ENCODE data around the gene NSUN7. TPM values are rescaled to one million over a fixed set of nuclear protein-coding genes. Genes with fewer than 3 reads are reported as not detected.

Gene NSUN7
- total RNA-seq, 1 donor, result under 0.01 TPM

DNA sequence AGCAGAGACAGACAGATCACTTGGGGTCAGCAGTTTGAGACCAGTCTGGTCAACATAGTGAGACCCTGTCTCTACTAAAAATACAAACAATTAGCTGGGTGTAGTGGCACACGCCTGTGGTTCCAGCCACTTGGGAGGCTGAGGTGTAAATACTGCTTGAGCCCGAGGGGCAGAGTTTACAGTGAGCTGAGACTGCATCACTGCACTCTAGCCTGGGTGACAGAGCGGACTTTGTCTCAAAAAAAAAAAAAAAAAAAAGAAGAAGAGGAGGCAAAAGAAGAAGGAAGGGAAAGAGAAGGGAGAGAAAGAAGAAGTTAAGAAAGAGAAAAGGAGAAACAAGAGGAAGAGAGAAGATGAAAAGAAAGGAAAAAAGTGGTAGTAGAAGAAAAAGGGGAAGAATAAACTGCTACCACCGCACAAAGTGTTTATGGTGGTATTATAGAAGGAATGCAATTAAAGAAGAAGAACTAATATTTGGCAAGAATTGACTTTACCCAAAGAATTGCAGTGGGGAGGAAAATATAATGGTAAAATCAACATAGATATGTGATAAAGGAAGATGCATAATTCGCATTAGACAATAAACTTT is 19.6 kb upstream of the NSUN7 start:
- Histone ChIP-seq H3K27ac (ENCODE audit: low read depth, low read length) (no peak overlapping the region), H4K20me1 (ENCODE audit: insufficient read depth, low read length) (no peaks in the 10 kb centered on the region), H3K36me3 (ENCODE audit: insufficient read depth, low read length) (no peaks in the 10 kb centered on the region), H3K79me2 (ENCODE audit: insufficient read depth, low read length) (no peaks in the 10 kb centered on the region), H3K27me3 (ENCODE audit: insufficient read depth, low read length) (peaks cover 6% of the 10 kb centered on the region), H3K4me2 (ENCODE audit: insufficient read depth, low read length) (no peak overlapping the region), H3K9me3 (ENCODE audit: low read depth, low read length) (no peaks in the 10 kb centered on the region), H3K4me1 (ENCODE audit: insufficient read depth, low read length) (no peaks in the 10 kb centered on the region), H2AFZ (ENCODE audit: low read length) (no peak overlapping the region), H3K4me3 (ENCODE audit: insufficient read depth, low read length) (no peak overlapping the region)
- TF ChIP-seq, protein P1, sequence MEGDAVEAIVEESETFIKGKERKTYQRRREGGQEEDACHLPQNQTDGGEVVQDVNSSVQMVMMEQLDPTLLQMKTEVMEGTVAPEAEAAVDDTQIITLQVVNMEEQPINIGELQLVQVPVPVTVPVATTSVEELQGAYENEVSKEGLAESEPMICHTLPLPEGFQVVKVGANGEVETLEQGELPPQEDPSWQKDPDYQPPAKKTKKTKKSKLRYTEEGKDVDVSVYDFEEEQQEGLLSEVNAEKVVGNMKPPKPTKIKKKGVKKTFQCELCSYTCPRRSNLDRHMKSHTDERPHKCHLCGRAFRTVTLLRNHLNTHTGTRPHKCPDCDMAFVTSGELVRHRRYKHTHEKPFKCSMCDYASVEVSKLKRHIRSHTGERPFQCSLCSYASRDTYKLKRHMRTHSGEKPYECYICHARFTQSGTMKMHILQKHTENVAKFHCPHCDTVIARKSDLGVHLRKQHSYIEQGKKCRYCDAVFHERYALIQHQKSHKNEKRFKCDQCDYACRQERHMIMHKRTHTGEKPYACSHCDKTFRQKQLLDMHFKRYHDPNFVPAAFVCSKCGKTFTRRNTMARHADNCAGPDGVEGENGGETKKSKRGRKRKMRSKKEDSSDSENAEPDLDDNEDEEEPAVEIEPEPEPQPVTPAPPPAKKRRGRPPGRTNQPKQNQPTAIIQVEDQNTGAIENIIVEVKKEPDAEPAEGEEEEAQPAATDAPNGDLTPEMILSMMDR (IDR thresholded peaks at IDR 0.05; ENCODE audit: extremely low read depth, low read depth, low read length), result no peak
- DNase-seq (ENCODE audit: insufficient read length, low spot score, missing footprints), result no peak

DNA sequence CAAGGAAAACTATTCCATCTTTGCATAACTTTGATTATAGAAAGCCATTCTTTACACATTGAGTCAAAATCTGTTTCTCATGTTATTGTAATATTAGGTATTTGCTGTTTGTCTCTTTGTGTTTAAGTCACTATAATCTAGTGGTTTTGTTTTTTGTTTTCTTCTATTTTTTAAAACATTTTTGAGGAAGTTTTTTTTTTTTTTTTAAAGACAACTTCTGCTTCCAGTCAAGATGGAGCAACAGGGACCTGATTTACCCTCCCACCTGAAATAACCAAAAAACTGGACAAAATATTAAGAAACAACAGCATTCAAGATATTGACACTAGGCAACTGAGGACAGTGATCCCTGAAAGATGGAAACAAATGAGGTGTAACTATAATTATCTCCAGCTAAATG is 18.4 kb upstream of the NSUN7 start:
- TF ChIP-seq, protein P1 (IDR thresholded peaks at IDR 0.05; ENCODE audit: extremely low read depth, low read depth, low read length), result no peak

DNA sequence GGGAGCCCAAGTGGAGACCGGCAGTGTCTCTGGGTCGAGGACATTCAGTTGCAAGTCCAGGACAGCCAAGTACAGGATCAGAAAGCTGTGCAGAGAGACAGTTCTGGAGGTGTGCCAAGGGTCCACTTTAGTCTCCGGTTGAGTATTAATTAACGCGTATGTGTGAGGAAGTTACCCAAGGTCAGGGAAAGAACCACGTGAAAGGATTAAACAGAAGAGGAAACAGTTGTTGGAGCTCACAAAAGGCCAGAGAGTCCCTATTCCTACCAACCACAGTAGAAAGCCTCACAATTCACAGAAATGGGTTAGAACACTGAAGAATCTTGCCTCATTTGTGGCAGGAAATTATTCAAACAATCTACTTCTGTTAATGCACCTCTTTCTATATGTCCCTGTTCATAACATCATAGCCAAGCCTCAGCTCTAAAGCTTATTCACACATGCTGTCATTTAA is 17.9 kb upstream of the NSUN7 start:
- Histone ChIP-seq H3K27me3 (ENCODE audit: insufficient read depth, low read length) (peaks cover 6% of the 10 kb centered on the region), H3K36me3 (ENCODE audit: insufficient read depth, low read length) (no peaks in the 10 kb centered on the region), H4K20me1 (ENCODE audit: insufficient read depth, low read length) (no peaks in the 10 kb centered on the region), H3K4me2 (ENCODE audit: insufficient read depth, low read length) (no peak overlapping the region), H3K4me1 (ENCODE audit: insufficient read depth, low read length) (no peaks in the 10 kb centered on the region), H2AFZ (ENCODE audit: low read length) (no peak overlapping the region), H3K4me3 (ENCODE audit: insufficient read depth, low read length) (no peak overlapping the region), H3K9me3 (ENCODE audit: low read depth, low read length) (no peaks in the 10 kb centered on the region), H3K27ac (ENCODE audit: low read depth, low read length) (no peak overlapping the region), H3K79me2 (ENCODE audit: insufficient read depth, low read length) (no peaks in the 10 kb centered on the region)
- TF ChIP-seq, protein P1 (IDR thresholded peaks at IDR 0.05; ENCODE audit: extremely low read depth, low read depth, low read length), result no peak
- no peak for DNase-seq (ENCODE audit: insufficient read length, low spot score, missing footprints)

More for the DNA sequence above, 18.4 kb upstream of the NSUN7 start:
- DNase-seq (ENCODE audit: insufficient read length, low spot score, missing footprints), result no peak
- Histone ChIP-seq H3K4me3 (ENCODE audit: insufficient read depth, low read length) (no peak overlapping the region), H3K9me3 (ENCODE audit: low read depth, low read length) (no peaks in the 10 kb centered on the region), H2AFZ (ENCODE audit: low read length) (no peak overlapping the region), H3K36me3 (ENCODE audit: insufficient read depth, low read length) (no peaks in the 10 kb centered on the region), H3K4me2 (ENCODE audit: insufficient read depth, low read length) (no peak overlapping the region), H3K4me1 (ENCODE audit: insufficient read depth, low read length) (no peaks in the 10 kb centered on the region), H3K79me2 (ENCODE audit: insufficient read depth, low read length) (no peaks in the 10 kb centered on the region), H3K27ac (ENCODE audit: low read depth, low read length) (no peak overlapping the region), H4K20me1 (ENCODE audit: insufficient read depth, low read length) (no peaks in the 10 kb centered on the region), H3K27me3 (ENCODE audit: insufficient read depth, low read length) (peaks cover 6% of the 10 kb centered on the region)

DNA sequence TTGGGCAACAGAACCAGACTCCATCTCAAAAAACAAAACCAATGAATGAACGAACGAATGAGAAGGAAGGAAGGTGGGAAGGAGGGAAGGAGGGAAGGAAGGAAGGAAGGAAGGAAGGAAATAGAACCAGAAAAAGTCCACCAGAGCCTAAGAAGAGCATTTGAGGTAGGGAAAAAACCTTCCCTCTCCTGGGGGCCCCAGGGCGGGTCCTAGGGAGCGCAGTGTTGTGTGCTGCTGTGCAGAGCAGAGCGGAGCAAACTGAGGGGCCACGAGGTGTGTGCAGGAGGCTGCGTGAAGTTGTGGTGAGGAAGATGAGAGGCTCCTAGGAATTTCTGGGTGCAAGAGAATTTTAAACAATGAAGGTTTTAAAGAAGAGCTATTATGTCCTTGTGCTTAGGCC is 16.0 kb upstream of the NSUN7 start:
- no peaks in the 10 kb centered on the region for H3K27me3 ChIP-seq (ENCODE audit: insufficient read depth, low read length)
- TF ChIP-seq, protein P1 (IDR thresholded peaks at IDR 0.05; ENCODE audit: extremely low read depth, low read depth, low read length), result no peak
- H3K79me2 ChIP-seq (ENCODE audit: insufficient read depth, low read length), result no peaks in the 10 kb centered on the region
- no peaks in the 10 kb centered on the region for H4K20me1 ChIP-seq (ENCODE audit: insufficient read depth, low read length)
- no peak for DNase-seq (ENCODE audit: insufficient read length, low spot score, missing footprints)
- no peak overlapping the region for H3K27ac ChIP-seq (ENCODE audit: low read depth, low read length)
- no peaks in the 10 kb centered on the region for H3K9me3 ChIP-seq (ENCODE audit: low read depth, low read length)
- H3K4me2 ChIP-seq (ENCODE audit: insufficient read depth, low read length), result no peak overlapping the region
- H3K4me3 ChIP-seq (ENCODE audit: insufficient read depth, low read length), result no peak overlapping the region
- H3K4me1 ChIP-seq (ENCODE audit: insufficient read depth, low read length), result no peaks in the 10 kb centered on the region
- H3K36me3 ChIP-seq (ENCODE audit: insufficient read depth, low read length), result no peaks in the 10 kb centered on the region
- H2AFZ ChIP-seq (ENCODE audit: low read length), result no peak overlapping the region
